ENCODE data around the gene TBK1.

GRCh38 chr12:64457466-64457865 lies 5.5 kb downstream of the TBK1 start:
- TF ChIP-seq POLR2A (IDR thresholded peaks at IDR 0.05; ENCODE audit: low read depth, low read length) (no peak), SPI1 (IDR thresholded peaks at IDR 0.05; ENCODE audit: low read depth, low read length) (no peak), POLR2AphosphoS5 (IDR thresholded peaks at IDR 0.05; ENCODE audit: low read depth, low read length) (no peak), POU2F2 (IDR thresholded peaks at IDR 0.05; ENCODE audit: low read depth, low read length) (no peak), PAX5 (IDR thresholded peaks at IDR 0.05; ENCODE audit: insufficient read depth, low read length, severe bottlenecking) (no peak), TAF1 (IDR thresholded peaks at IDR 0.05; ENCODE audit: low read depth, low read length) (no peak)

Data from GM12891 (cell line).